CD4-positive, alpha-beta T cell treated with Interferon gamma for 1 hour (primary cell): ENCODE data around the gene JPT1.
"Not testable (repeated sequence)": the region's sequence is repeated elsewhere in the genome, so short reads cannot be mapped to it uniquely, and the experiment has no call there.

Source experiments
- DNase-seq: peaks from one replicate; pipeline ENCODE4 v3.0.0-alpha.2; 2020

Gene JPT1

GRCh38 chr17:75154195-75155106, at the start of gene JPT1:
JPT1 (minus strand) TSS chr17:75154512; CDS start chr17:75154397, 115 bp downstream.
- DNase-seq: peak; percentile 98

- no peak for DNase-seq
Measured at GRCh38 chr17:75199886-75200618, 45.7 kb upstream of the JPT1 start.

- no peak for DNase-seq
Measured at GRCh38 chr17:75194879-75195278, 40.6 kb upstream of the JPT1 start.

GRCh38 chr17:75191584-75191983, 37.3 kb upstream of the JPT1 start:
- DNase-seq: no peak

GRCh38 chr17:75188614-75189013, 34.3 kb upstream of the JPT1 start:
- no peak for DNase-seq

- DNase-seq: no peak
Measured at GRCh38 chr17:75183999-75184884, 29.9 kb upstream of the JPT1 start.

- peak; percentile 94 for DNase-seq
Measured at GRCh38 chr17:75182569-75183436, 28.5 kb upstream of the JPT1 start, which contains the start of gene SUMO2. SUMO2 (minus strand) TSS chr17:75182959; CDS start chr17:75182834, 125 bp downstream.

GRCh38 chr17:75182319-75182568, 27.9 kb upstream of the JPT1 start:
- no peak for DNase-seq

- peak; percentile 31 for DNase-seq
Measured at GRCh38 chr17:75181608-75182318, 27.5 kb upstream of the JPT1 start.

- DNase-seq: no peak
Measured at GRCh38 chr17:75181110-75181509, 26.8 kb upstream of the JPT1 start.

GRCh38 chr17:75178453-75178852, 24.1 kb upstream of the JPT1 start:
- DNase-seq: no peak

- DNase-seq: no peak
Measured at GRCh38 chr17:75176625-75177024, 22.3 kb upstream of the JPT1 start.

- no peak for DNase-seq
Measured at GRCh38 chr17:75174996-75175395, 20.7 kb upstream of the JPT1 start.

GRCh38 chr17:75173526-75173925, 19.2 kb upstream of the JPT1 start:
- DNase-seq: no peak

GRCh38 chr17:75168998-75169397, 14.7 kb upstream of the JPT1 start:
- DNase-seq: no peak

GRCh38 chr17:75164606-75165005, 10.3 kb upstream of the JPT1 start:
- not testable (repeated sequence) for DNase-seq

GRCh38 chr17:75163074-75163473, 8.8 kb upstream of the JPT1 start:
- DNase-seq: no peak

GRCh38 chr17:75160211-75160610, 5.9 kb upstream of the JPT1 start:
- DNase-seq: no peak

- DNase-seq: no peak
Measured at GRCh38 chr17:75159196-75160031, 5.1 kb upstream of the JPT1 start.

GRCh38 chr17:75158480-75158879, 4.2 kb upstream of the JPT1 start:
- DNase-seq: not testable (repeated sequence)
